GM12878 (cell line): ENCODE measurements around the gene EXD1.

Experiments used
- ATF3 ChIP-seq: IDR thresholded peaks from 2 replicates; pipeline ENCODE4 v1.6.1; 2011; ENCODE audit warnings: low read depth, mild to moderate bottlenecking, low read length, moderate library complexity, borderline replicate concordance; ENCODE audit errors: extremely low read depth
- CREB1 ChIP-seq: IDR thresholded peaks from 2 replicates; pipeline ENCODE4 v1.6.1; 2012; ENCODE audit warnings: low read depth, mild to moderate bottlenecking, inconsistent platforms
- CTCF ChIP-seq, 3 experiments: IDR thresholded peaks in 2 of 3; conservative IDR thresholded peaks in 1 of 3; 2 replicates each; pipeline ENCODE4 v1.5.1; 2011; ENCODE audit warnings: low read depth in 3 of 3, low read length in 3 of 3, mild to moderate bottlenecking in 3 of 3, control low read depth in 2 of 3, moderate library complexity in 2 of 3, inconsistent platforms in 1 of 3, mixed read lengths in 1 of 3; ENCODE audit not compliant: control insufficient read depth in 2 of 3, insufficient read depth in 1 of 3; ENCODE audit errors: extremely low read depth in 1 of 3
- ELK1 ChIP-seq: IDR thresholded peaks from 2 replicates; pipeline ENCODE4 v1.6.1; 2012; ENCODE audit warnings: low read depth, low read length, improper control_type of control experiment
- EP300 ChIP-seq, 2 experiments: fragments of 150-350 bp in 1 of 2; IDR thresholded peaks; 2 replicates each; pipeline ENCODE4 v1.6.1; 2011 to 2012; ENCODE audit warnings: low read depth in 2 of 2, low read length in 2 of 2, borderline replicate concordance in 1 of 2, improper control_type of control experiment in 1 of 2, inconsistent platforms in 1 of 2; ENCODE audit not compliant: control insufficient read depth in 1 of 2
- NFIC ChIP-seq: IDR thresholded peaks from 2 replicates; pipeline ENCODE4 v1.6.1; 2012; ENCODE audit warnings: low read depth, mild to moderate bottlenecking, inconsistent platforms, low read length, moderate library complexity
- POLR2A ChIP-seq: IDR thresholded peaks from 2 replicates; pipeline ENCODE4 v1.6.1; 2011; ENCODE audit warnings: low read depth, mild to moderate bottlenecking, low read length
- REST ChIP-seq: IDR thresholded peaks from 2 replicates; pipeline ENCODE4 v1.6.1; 2012; ENCODE audit warnings: mild to moderate bottlenecking, low read depth, low read length
- SP1 ChIP-seq: IDR thresholded peaks from one replicate; pipeline ENCODE4 v1.6.1; 2011; ENCODE audit warnings: low read depth, low read length
- STAT3 ChIP-seq: IDR thresholded peaks from 2 replicates; pipeline ENCODE4 v1.6.1; 2011; ENCODE audit warnings: low read depth, low read length, improper control_type of control experiment
- SUZ12 ChIP-seq: fragments of 200-600 bp; sonication (generic); IDR thresholded peaks from one replicate; pipeline ENCODE4 v1.6.1; 2018; ENCODE audit warnings: antibody characterized with exemption, mild to moderate bottlenecking; ENCODE audit not compliant: unreplicated experiment
- USF2 ChIP-seq: IDR thresholded peaks from 2 replicates; pipeline ENCODE4 v1.6.1; 2011; ENCODE audit warnings: low read depth, low read length, improper control_type of control experiment, borderline replicate concordance
- YY1 ChIP-seq: IDR thresholded peaks from 2 replicates; pipeline ENCODE4 v1.6.1; 2011; ENCODE audit warnings: low read depth, mild to moderate bottlenecking, low read length

- TF ChIP-seq POLR2A, result no peak
- no peak for TF ChIP-seq USF2
- TF ChIP-seq CTCF (IDR thresholded peaks at IDR 0.05 in 2 of 3, conservative IDR thresholded peaks at IDR 0.05 in 1 of 3; ENCODE audit: control insufficient read depth in 2 of 3, extremely low read depth in 1 of 3, insufficient read depth in 1 of 3, low read depth in 3 of 3, low read length in 3 of 3), result no peak
- TF ChIP-seq ELK1, result no peak
- no peak for TF ChIP-seq NFIC
- TF ChIP-seq SP1, result no peak
- TF ChIP-seq EP300 (IDR thresholded peaks at IDR 0.05; ENCODE audit: borderline replicate concordance in 1 of 2, control insufficient read depth in 1 of 2, low read depth in 2 of 2, low read length in 2 of 2), result no peak
- TF ChIP-seq ATF3, result no peak
- no peak for TF ChIP-seq REST
- TF ChIP-seq CREB1, result no peak
- no peak for TF ChIP-seq SUZ12
- no peak for TF ChIP-seq YY1
- no peak for TF ChIP-seq STAT3
These were observed 24.0 kb upstream of the EXD1 start for GRCh38 chr15:41254560-41254959.
